ENCODE results near the gene GLS. TPM values are rescaled to one million over a fixed set of nuclear protein-coding genes. Genes with fewer than 3 reads are reported as not detected.

Gene GLS
- total and polyA plus RNA-seq, 2 of the 13 experiments (the other 11 are each of a cell fraction or from before 2014, with no cell fraction given), result 78.6 to 183 TPM

DNA sequence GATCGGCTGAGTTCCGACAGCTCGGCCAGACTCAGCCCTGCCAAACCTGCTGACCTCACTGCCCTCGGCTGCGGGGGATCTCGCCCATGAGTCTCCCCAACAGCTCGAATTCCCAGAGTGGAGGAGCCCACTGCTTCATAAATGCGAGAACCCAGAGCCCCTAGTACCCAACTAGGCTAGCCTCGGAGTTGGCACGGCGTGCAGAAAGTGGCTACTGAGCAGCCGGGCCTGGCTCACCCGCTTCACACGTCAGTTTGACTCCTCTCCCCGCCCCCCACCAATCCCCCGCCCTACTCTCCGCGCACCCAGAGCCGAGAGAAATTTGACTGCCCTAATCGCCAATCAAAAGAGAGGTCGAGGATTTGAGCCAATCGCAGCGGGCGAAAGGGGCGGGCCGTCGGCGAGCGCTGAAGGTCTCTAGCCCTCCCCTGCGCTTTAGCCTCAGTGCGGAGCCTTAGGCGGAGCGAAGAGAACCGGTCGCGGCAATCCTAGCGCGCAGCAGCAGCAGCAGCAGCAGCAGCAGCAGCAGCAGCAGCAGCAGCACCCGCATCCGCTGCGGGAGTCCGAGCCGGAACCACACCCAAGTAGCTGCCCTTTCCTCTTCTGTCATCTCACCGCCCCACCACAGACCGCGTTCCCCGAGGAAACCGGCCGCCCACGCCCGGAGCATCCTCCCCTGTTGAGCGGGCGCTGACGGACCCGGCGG lies at the start of gene GLS (continued):
- TF ChIP-seq FOXM1 (CRISPR knock-in tag; IDR thresholded peaks at IDR 0.05) (no peak), SIX1 (CRISPR knock-in tag; IDR thresholded peaks at IDR 0.05; ENCODE audit: borderline replicate concordance) (no peak), NFKB2 (CRISPR knock-in tag; IDR thresholded peaks at IDR 0.05; ENCODE audit: borderline replicate concordance) (peak; percentile 67; the same call in 1 of the 2 replicates), ZNF776 (CRISPR knock-in tag; IDR thresholded peaks at IDR 0.05) (no peak), ZNF367 (CRISPR knock-in tag; IDR thresholded peaks at IDR 0.05; ENCODE audit: borderline replicate concordance) (peak; percentile 34; the same call in 1 of the 2 replicates), ZNF816 (CRISPR knock-in tag; IDR thresholded peaks at IDR 0.05; ENCODE audit: borderline replicate concordance) (peak; percentile 68), SNAPC2 (CRISPR knock-in tag; IDR thresholded peaks at IDR 0.05) (peak; percentile 74; the same call in 1 of the 2 replicates), MYNN (CRISPR knock-in tag; IDR thresholded peaks at IDR 0.05; ENCODE audit: low read depth) (no peak), PHF8 (CRISPR knock-in tag; IDR thresholded peaks at IDR 0.05) (peak; percentile 84), ZNF878 (CRISPR knock-in tag; IDR thresholded peaks at IDR 0.05) (peak; percentile 68), ARNT2 (CRISPR knock-in tag; IDR thresholded peaks at IDR 0.05; ENCODE audit: low read depth) (peak; percentile 85), ZFY (CRISPR knock-in tag; IDR thresholded peaks at IDR 0.05) (peak; percentile 89), ZFP41 (CRISPR knock-in tag; IDR thresholded peaks at IDR 0.05; ENCODE audit: borderline replicate concordance) (no peak), ZNF432 (CRISPR knock-in tag; IDR thresholded peaks at IDR 0.05; ENCODE audit: borderline replicate concordance) (no peak), SAFB2 (CRISPR knock-in tag; IDR thresholded peaks at IDR 0.05; ENCODE audit: borderline replicate concordance, low read depth) (peak; percentile 57; the same call in 1 of the 2 replicates)
- TF ChIP-seq, protein P1, sequence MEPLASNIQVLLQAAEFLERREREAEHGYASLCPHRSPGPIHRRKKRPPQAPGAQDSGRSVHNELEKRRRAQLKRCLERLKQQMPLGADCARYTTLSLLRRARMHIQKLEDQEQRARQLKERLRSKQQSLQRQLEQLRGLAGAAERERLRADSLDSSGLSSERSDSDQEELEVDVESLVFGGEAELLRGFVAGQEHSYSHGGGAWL (CRISPR knock-in tag; IDR thresholded peaks at IDR 0.05), result peak; percentile 64; the same call in 1 of the 2 replicates
- TF ChIP-seq, protein P2, sequence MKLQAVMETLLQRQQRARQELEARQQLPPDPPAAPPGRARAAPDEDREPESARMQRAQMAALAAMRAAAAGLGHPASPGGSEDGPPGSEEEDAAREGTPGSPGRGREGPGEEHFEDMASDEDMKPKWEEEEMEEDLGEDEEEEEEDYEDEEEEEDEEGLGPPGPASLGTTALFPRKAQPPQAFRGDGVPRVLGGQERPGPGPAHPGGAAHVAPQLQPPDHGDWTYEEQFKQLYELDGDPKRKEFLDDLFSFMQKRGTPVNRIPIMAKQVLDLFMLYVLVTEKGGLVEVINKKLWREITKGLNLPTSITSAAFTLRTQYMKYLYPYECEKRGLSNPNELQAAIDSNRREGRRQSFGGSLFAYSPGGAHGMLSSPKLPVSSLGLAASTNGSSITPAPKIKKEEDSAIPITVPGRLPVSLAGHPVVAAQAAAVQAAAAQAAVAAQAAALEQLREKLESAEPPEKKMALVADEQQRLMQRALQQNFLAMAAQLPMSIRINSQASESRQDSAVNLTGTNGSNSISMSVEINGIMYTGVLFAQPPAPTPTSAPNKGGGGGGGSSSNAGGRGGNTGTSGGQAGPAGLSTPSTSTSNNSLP (IDR thresholded peaks at IDR 0.05; ENCODE audit: low read depth, low read length), result peak; percentile 22; the same call in 1 of the 2 replicates
- TF ChIP-seq, protein P3, sequence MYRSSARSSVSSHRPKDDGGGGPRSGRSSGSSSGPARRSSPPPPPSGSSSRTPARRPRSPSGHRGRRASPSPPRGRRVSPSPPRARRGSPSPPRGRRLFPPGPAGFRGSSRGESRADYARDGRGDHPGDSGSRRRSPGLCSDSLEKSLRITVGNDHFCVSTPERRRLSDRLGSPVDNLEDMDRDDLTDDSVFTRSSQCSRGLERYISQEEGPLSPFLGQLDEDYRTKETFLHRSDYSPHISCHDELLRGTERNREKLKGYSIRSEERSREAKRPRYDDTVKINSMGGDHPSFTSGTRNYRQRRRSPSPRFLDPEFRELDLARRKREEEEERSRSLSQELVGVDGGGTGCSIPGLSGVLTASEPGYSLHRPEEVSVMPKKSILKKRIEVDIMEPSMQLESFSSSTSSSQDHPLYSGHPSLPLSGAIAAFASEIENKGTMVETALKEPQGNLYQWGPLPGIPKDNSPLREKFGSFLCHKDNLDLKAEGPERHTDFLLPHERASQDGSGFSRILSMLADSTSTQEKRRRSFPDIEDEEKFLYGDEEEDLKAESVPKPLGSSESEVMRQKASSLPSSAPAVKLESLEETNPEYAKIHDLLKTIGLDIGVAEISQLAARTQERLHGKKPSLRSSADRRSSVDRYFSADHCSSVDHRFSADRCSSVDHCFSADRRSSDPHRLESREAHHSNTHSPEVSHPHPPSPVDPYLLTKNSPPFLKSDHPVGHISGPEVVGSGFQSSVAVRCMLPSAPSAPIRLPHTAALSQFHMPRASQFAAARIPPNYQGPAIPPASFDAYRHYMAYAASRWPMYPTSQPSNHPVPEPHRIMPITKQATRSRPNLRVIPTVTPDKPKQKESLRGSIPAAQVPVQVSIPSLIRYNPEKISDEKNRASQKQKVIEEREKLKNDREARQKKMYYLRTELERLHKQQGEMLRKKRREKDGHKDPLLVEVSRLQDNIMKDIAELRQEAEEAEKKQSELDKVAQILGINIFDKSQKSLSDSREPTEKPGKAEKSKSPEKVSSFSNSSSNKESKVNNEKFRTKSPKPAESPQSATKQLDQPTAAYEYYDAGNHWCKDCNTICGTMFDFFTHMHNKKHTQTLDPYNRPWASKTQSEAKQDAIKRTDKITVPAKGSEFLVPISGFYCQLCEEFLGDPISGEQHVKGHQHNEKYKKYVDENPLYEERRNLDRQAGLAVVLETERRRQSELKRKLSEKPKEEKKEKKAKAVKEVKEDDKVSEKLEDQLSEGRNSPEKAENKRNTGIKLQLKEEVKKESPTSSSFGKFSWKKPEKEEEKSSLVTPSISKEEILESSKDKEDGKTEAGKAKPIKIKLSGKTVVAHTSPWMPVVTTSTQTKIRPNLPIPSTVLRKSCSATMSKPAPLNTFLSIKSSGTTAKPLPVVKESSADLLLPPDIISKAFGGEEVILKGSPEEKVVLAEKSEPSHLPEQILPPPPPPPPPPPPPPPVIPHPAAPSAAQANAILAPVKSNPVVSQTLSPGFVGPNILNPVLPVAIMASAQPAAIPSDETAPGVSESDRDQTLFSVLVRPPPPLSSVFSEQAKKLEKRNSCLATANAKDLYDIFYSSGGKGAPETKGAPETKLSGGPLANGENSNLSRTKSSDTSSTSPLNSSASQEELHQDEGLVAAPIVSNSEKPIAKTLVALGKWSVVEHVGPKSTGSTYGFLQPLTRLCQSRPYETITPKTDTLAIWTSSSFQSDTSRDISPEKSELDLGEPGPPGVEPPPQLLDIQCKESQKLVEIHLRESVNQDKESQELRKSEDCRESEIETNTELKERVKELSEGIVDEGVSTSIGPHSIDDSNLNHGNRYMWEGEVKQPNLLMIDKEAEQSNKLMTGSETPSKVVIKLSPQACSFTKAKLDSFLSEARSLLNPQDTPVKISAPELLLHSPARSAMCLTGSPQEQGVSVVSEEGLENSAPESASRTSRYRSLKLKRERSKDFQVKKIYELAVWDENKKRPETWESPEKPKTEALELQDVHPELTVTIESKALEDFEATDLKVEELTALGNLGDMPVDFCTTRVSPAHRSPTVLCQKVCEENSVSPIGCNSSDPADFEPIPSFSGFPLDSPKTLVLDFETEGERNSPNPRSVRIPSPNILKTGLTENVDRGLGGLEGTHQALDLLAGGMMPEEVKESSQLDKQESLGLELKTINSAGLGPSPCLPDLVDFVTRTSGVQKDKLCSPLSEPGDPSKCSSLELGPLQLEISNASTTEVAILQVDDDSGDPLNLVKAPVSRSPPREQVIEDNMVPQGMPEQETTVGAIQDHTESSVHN (CRISPR knock-in tag; IDR thresholded peaks at IDR 0.05), result no peak

Measured in HepG2 (cell line).